ENCODE measurements around the gene PGAM2. TPM values are rescaled to one million over a fixed set of nuclear protein-coding genes. Genes with fewer than 3 reads are reported as not detected.

PGAM2 gene
- total and polyA plus RNA-seq, 2 of the 13 experiments (the other 11 are each of a cell fraction or from before 2014, with no cell fraction given) = 0.22 TPM; not detected in 1

- H3K79me2 ChIP-seq (ENCODE audit: insufficient read depth, low read length) = peaks cover 22% of the 10 kb centered on the region
- no peak overlapping the region for H3K4me3 ChIP-seq (replicated peaks in 1 of 3; ENCODE audit: insufficient read depth in 1 of 3, low read depth in 2 of 3, low read length in 3 of 3)
- POLR2A ChIA-PET = no interaction called here
These were observed 15.0 kb downstream of the PGAM2 start for GRCh38 chr7:44050121-44050914.

More at GRCh38 chr7:44050121-44050914, 15.0 kb downstream of the PGAM2 start:
- peaks cover 26% of the 10 kb centered on the region for H3K4me1 ChIP-seq (ENCODE audit: insufficient read depth, low read length)
- TF ChIP-seq TBX2 (CRISPR knock-in tag; IDR thresholded peaks at IDR 0.05; ENCODE audit: borderline replicate concordance) (no peak), SOX5 (CRISPR knock-in tag; IDR thresholded peaks at IDR 0.05; ENCODE audit: borderline replicate concordance) (no peak), MIER3 (CRISPR knock-in tag; IDR thresholded peaks at IDR 0.05; ENCODE audit: borderline replicate concordance) (no peak), ZNF17 (CRISPR knock-in tag; IDR thresholded peaks at IDR 0.05) (no peak), KDM2A (CRISPR knock-in tag; IDR thresholded peaks at IDR 0.05; ENCODE audit: borderline replicate concordance, low read depth) (no peak), PPARG (CRISPR knock-in tag; conservative IDR thresholded peaks at IDR 0.05) (no peak), ZNF879 (CRISPR knock-in tag; IDR thresholded peaks at IDR 0.05) (no peak), ZKSCAN8 (CRISPR knock-in tag; IDR thresholded peaks at IDR 0.05; ENCODE audit: borderline replicate concordance) (no peak), SRSF1 (optimal IDR thresholded peaks at IDR 0.05; ENCODE audit: low read depth, low read length) (no peak), HNRNPH1 (optimal IDR thresholded peaks at IDR 0.05; ENCODE audit: low read depth, low read length) (no peak), GATAD1 (CRISPR knock-in tag; IDR thresholded peaks at IDR 0.05) (no peak), ZC3H4 (CRISPR knock-in tag; IDR thresholded peaks at IDR 0.05; ENCODE audit: borderline replicate concordance) (no peak), TEAD2 (CRISPR knock-in tag; IDR thresholded peaks at IDR 0.05) (no peak)
- TF ChIP-seq, protein P1, sequence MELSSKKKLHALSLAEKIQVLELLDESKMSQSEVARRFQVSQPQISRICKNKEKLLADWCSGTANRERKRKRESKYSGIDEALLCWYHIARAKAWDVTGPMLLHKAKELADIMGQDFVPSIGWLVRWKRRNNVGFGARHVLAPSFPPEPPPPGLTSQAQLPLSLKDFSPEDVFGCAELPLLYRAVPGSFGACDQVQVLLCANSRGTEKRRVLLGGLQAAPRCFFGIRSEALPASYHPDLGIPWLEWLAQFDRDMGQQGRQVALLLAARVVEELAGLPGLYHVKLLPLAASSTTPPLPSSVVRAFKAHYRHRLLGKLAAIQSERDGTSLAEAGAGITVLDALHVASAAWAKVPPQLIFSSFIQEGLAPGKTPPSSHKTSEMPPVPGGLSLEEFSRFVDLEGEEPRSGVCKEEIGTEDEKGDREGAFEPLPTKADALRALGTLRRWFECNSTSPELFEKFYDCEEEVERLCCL (CRISPR knock-in tag; IDR thresholded peaks at IDR 0.05; ENCODE audit: borderline replicate concordance) = no peak
- TF ChIP-seq, protein P2, sequence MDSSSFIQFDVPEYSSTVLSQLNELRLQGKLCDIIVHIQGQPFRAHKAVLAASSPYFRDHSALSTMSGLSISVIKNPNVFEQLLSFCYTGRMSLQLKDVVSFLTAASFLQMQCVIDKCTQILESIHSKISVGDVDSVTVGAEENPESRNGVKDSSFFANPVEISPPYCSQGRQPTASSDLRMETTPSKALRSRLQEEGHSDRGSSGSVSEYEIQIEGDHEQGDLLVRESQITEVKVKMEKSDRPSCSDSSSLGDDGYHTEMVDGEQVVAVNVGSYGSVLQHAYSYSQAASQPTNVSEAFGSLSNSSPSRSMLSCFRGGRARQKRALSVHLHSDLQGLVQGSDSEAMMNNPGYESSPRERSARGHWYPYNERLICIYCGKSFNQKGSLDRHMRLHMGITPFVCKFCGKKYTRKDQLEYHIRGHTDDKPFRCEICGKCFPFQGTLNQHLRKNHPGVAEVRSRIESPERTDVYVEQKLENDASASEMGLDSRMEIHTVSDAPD (CRISPR knock-in tag; IDR thresholded peaks at IDR 0.05) = no peak
- no peak for DNase-seq (ENCODE audit: low spot score)
- no peak overlapping the region for H3K4me2 ChIP-seq (ENCODE audit: low read depth, low read length)
- FAIRE-seq = no peak
- H3K27ac ChIP-seq (ENCODE audit: extremely low read length, insufficient read depth, low read length) = no peak overlapping the region
- peaks cover 16 to 43% of the 10 kb centered on the region in 2 experiments; a peak in 4 of 5 replicates for H3K36me3 ChIP-seq (replicated peaks in 1 of 2; ENCODE audit: control insufficient read depth in 1 of 2, insufficient read depth in 2 of 2, low read length in 2 of 2)
- no peak for ATAC-seq
- H3K9ac ChIP-seq (ENCODE audit: insufficient read depth, low read depth, low read length) = no peak overlapping the region
- intact Hi-C loops (cut with micrococcal nuclease; ENCODE audit: unreplicated experiment) (no loop called here), in situ Hi-C loops (cut with HindIII; ENCODE audit: extremely low pct_ligation_motif_present, low pct_unique_long_range_greater_than_20kb) (no loop called here)
- no peaks in the 10 kb centered on the region; a peak in 1 of 5 replicates for H3K27me3 ChIP-seq (ENCODE audit: control insufficient read depth in 1 of 2, insufficient read depth in 2 of 2, low read length in 2 of 2)
- no peaks in the 10 kb centered on the region for H4K20me1 ChIP-seq (ENCODE audit: insufficient read depth, low read length)
- H3K9me3 ChIP-seq (ENCODE audit: low read length) = no peaks in the 10 kb centered on the region
- CTCF ChIA-PET (ENCODE audit: low intra/inter-chr PET ratio, low total read pairs) = no interaction called here
- 97% methylated on average over 11 of the region's 14 CpGs for WGBS (ENCODE audit: low lambda C conversion rate)
- no peak overlapping the region for H2AFZ ChIP-seq (ENCODE audit: low read length)
- BruUV-seq (replicated peaks) = no TSS peak

Measured in HepG2 (cell line).